GM12864 (cell line): ENCODE results near the gene GANC.

Experiments
- DNase-seq: peaks from one replicate; pipeline ENCODE4 v3.0.0-alpha.2; 2011; ENCODE audit warnings: low read depth
- H3K4me3 ChIP-seq: 2 replicates; pipeline ENCODE4 v1.5.1; 2011; ENCODE audit warnings: mild to moderate bottlenecking, low read depth, low read length, control low read depth
- CTCF ChIP-seq: IDR thresholded peaks from 2 replicates; pipeline ENCODE4 v1.5.1; 2011; ENCODE audit warnings: low read depth, mild to moderate bottlenecking, moderate library complexity, low read length, control low read depth, inconsistent platforms; ENCODE audit errors: missing control alignments

The GANC gene

GRCh38 chr15:42239528-42240182, 33.3 kb upstream of the GANC start:
- H3K4me3 ChIP-seq, result no peak overlapping the region
- no peak for TF ChIP-seq CTCF

GRCh38 chr15:42240823-42241222, 32.2 kb upstream of the GANC start:
- DNase-seq, result no peak
- H3K4me3 ChIP-seq, result no peak overlapping the region
- no peak for TF ChIP-seq CTCF

More at GRCh38 chr15:42239528-42240182, 33.3 kb upstream of the GANC start:
- DNase-seq, result no peak

- no peak overlapping the region for H3K4me3 ChIP-seq
- no peak for TF ChIP-seq CTCF
- no peak for DNase-seq
Observed at GRCh38 chr15:42253300-42253699, 19.7 kb upstream of the GANC start.

GRCh38 chr15:42264795-42265194, 8.2 kb upstream of the GANC start:
- DNase-seq, result no peak
- no peak for TF ChIP-seq CTCF

GRCh38 chr15:42267286-42267685, 5.7 kb upstream of the GANC start:
- TF ChIP-seq CTCF, result no peak
- DNase-seq, result no peak
- no peak overlapping the region for H3K4me3 ChIP-seq

More at GRCh38 chr15:42264795-42265194, 8.2 kb upstream of the GANC start:
- no peak overlapping the region for H3K4me3 ChIP-seq

GRCh38 chr15:42270551-42270950, 2.5 kb upstream of the GANC start:
- no peak for TF ChIP-seq CTCF
- no peak overlapping the region for H3K4me3 ChIP-seq
- DNase-seq, result no peak

GRCh38 chr15:42270996-42271395, 2.0 kb upstream of the GANC start:
- DNase-seq, result no peak
- TF ChIP-seq CTCF, result no peak
- no peak overlapping the region for H3K4me3 ChIP-seq
